ENCODE results near the gene TNFRSF11A. TPM values are rescaled to one million over a fixed set of nuclear protein-coding genes. Genes with fewer than 3 reads are reported as not detected.

The TNFRSF11A gene
- total and polyA plus RNA-seq, 2 experiments from 2014 or later = 4.1 to 5.6 TPM

GRCh38 chr18:62432176-62432575, 107.1 kb downstream of the TNFRSF11A start:
- no peak overlapping the region for H2AFZ ChIP-seq

GRCh38 chr18:62434798-62435197, 109.7 kb downstream of the TNFRSF11A start:
- Histone ChIP-seq H3K4me3 (no peak overlapping the region), H4K20me1 (ENCODE audit: insufficient read depth, poor library complexity, severe bottlenecking) (no peaks in the 10 kb centered on the region), H3K79me2 (no peaks in the 10 kb centered on the region), H3K36me3 (replicated peaks; ENCODE audit: insufficient read depth, low read depth) (no peaks in the 10 kb centered on the region), H3K27ac (no peak overlapping the region), H2AFZ (no peak overlapping the region), H3K9me3 (ENCODE audit: low read depth) (no peaks in the 10 kb centered on the region), H3K4me1 (ENCODE audit: insufficient read depth) (no peaks in the 10 kb centered on the region), H3K9me2 (replicated peaks; ENCODE audit: insufficient read depth) (no peaks in the 10 kb centered on the region), H3K4me2 (no peak overlapping the region), H3K27me3 (no peaks in the 10 kb centered on the region)
- DNase-seq (ENCODE audit: low spot score) = no peak
- TF ChIP-seq EZH2 (IDR thresholded peaks at IDR 0.05; ENCODE audit: borderline replicate concordance) (no peak), CTCF (IDR thresholded peaks at IDR 0.05; ENCODE audit: poor library complexity) (no peak), EZH2phosphoT487 (IDR thresholded peaks at IDR 0.05; ENCODE audit: low read depth, severe bottlenecking, unreplicated experiment) (no peak)
- 80% methylated on average over 4 of the region's 4 CpGs for WGBS (ENCODE audit: low lambda C conversion rate, missing lambda C conversion rate)

More at GRCh38 chr18:62432176-62432575, 107.1 kb downstream of the TNFRSF11A start:
- no peak overlapping the region for H3K27ac ChIP-seq
- H3K79me2 ChIP-seq = no peaks in the 10 kb centered on the region
- H3K9me2 ChIP-seq (replicated peaks; ENCODE audit: insufficient read depth) = no peaks in the 10 kb centered on the region
- no peaks in the 10 kb centered on the region for H3K4me1 ChIP-seq (ENCODE audit: insufficient read depth)
- H3K36me3 ChIP-seq (replicated peaks; ENCODE audit: insufficient read depth, low read depth) = no peaks in the 10 kb centered on the region
- TF ChIP-seq CTCF (IDR thresholded peaks at IDR 0.05; ENCODE audit: poor library complexity) = no peak
- TF ChIP-seq EZH2 (IDR thresholded peaks at IDR 0.05; ENCODE audit: borderline replicate concordance) = no peak
- TF ChIP-seq EZH2phosphoT487 (IDR thresholded peaks at IDR 0.05; ENCODE audit: low read depth, severe bottlenecking, unreplicated experiment) = no peak
- H3K4me2 ChIP-seq = no peak overlapping the region
- no peaks in the 10 kb centered on the region for H3K9me3 ChIP-seq (ENCODE audit: low read depth)
- H3K27me3 ChIP-seq = no peaks in the 10 kb centered on the region
- no peaks in the 10 kb centered on the region for H4K20me1 ChIP-seq (ENCODE audit: insufficient read depth, poor library complexity, severe bottlenecking)
- no peak for DNase-seq (ENCODE audit: low spot score)
- whole genome bisulfite sequencing (ENCODE audit: low lambda C conversion rate, missing lambda C conversion rate) = 73% methylated on average over 4 of the region's 4 CpGs
- H3K4me3 ChIP-seq = no peak overlapping the region

- Histone ChIP-seq H3K27me3 (no peaks in the 10 kb centered on the region), H3K79me2 (no peaks in the 10 kb centered on the region), H3K4me2 (peak overlapping the region; percentile 20), H3K9me2 (replicated peaks; ENCODE audit: insufficient read depth) (no peaks in the 10 kb centered on the region), H3K4me3 (no peak overlapping the region), H3K27ac (no peak overlapping the region), H3K36me3 (replicated peaks; ENCODE audit: insufficient read depth, low read depth) (no peaks in the 10 kb centered on the region), H2AFZ (no peak overlapping the region), H3K4me1 (ENCODE audit: insufficient read depth) (no peaks in the 10 kb centered on the region), H3K9me3 (ENCODE audit: low read depth) (no peaks in the 10 kb centered on the region), H4K20me1 (ENCODE audit: insufficient read depth, poor library complexity, severe bottlenecking) (no peaks in the 10 kb centered on the region)
- TF ChIP-seq EZH2phosphoT487 (IDR thresholded peaks at IDR 0.05; ENCODE audit: low read depth, severe bottlenecking, unreplicated experiment) (no peak), EZH2 (IDR thresholded peaks at IDR 0.05; ENCODE audit: borderline replicate concordance) (no peak), CTCF (IDR thresholded peaks at IDR 0.05; ENCODE audit: poor library complexity) (no peak)
- WGBS (ENCODE audit: low lambda C conversion rate, missing lambda C conversion rate) = 50% methylated on average over 11 of the region's 11 CpGs
- no peak for DNase-seq (ENCODE audit: low spot score)
Observed at GRCh38 chr18:62435435-62436031, 110.4 kb downstream of the TNFRSF11A start.

Data from hepatocyte (in vitro differentiated cells).